Peyer's patch (tissue), 4 donors: Measurements from ENCODE around the gene TDRD5.

Experiments
- POLR2A ChIP-seq, 2 donors: fragments of 450-650 bp; IDR thresholded peaks; one replicate each; pipeline ENCODE4 v1.5.1; 2017; ENCODE audit warnings: antibody characterized with exemption in 2 of 2, mild to moderate bottlenecking in 2 of 2, moderate library complexity in 2 of 2
- TF ChIP-seq, protein P1 (sequence below), 6 experiments: fragments of 450-650 bp in 4 of 6; fragments of 200-600 bp in 2 of 6; sonication (generic) in 1 of 6; IDR thresholded peaks; one replicate each; pipeline ENCODE4 v1.5.1; 2017 to 2019; ENCODE audit warnings: antibody characterized with exemption in 6 of 6, mild to moderate bottlenecking in 3 of 6, moderate library complexity in 1 of 6

DNA sequence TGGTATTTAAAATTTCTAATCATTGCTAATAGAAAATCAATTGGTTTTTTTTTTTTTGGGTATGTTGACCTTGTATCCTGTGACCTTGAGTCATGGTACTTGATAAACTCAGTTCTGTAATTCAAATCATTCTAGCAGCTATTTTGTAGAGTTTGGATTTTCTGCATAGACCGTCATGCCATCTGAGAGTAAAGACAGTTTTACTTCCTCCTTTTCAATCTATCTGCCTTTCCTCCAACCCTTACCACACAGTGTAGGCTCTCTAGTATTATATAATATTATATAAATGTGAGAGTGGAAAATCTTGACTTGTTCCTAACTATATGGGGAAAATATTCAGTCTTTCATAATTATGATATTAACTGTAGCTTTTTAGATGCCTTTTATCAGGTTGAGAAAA lies 7.0 kb downstream of the TDRD5 start:
- TF ChIP-seq, protein P1, sequence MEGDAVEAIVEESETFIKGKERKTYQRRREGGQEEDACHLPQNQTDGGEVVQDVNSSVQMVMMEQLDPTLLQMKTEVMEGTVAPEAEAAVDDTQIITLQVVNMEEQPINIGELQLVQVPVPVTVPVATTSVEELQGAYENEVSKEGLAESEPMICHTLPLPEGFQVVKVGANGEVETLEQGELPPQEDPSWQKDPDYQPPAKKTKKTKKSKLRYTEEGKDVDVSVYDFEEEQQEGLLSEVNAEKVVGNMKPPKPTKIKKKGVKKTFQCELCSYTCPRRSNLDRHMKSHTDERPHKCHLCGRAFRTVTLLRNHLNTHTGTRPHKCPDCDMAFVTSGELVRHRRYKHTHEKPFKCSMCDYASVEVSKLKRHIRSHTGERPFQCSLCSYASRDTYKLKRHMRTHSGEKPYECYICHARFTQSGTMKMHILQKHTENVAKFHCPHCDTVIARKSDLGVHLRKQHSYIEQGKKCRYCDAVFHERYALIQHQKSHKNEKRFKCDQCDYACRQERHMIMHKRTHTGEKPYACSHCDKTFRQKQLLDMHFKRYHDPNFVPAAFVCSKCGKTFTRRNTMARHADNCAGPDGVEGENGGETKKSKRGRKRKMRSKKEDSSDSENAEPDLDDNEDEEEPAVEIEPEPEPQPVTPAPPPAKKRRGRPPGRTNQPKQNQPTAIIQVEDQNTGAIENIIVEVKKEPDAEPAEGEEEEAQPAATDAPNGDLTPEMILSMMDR (IDR thresholded peaks at IDR 0.05) = no peak
- no peak for TF ChIP-seq POLR2A (IDR thresholded peaks at IDR 0.05)
